Panc1 (cell line): ENCODE measurements around the gene KDM4D. TPM values are rescaled to one million over a fixed set of nuclear protein-coding genes. Genes with fewer than 3 reads are reported as not detected.
"Not testable (repeated sequence)": the region's sequence is repeated elsewhere in the genome, so short reads cannot be mapped to it uniquely, and the experiment has no call there.

Experiments
- ATAC-seq: fragments of 200-7000 bp; cut with Tn5 transposase; 2 replicates; pipeline ENCODE4 v1.9.1; 2020; ENCODE audit warnings: mild to moderate bottlenecking, moderate library complexity
- BruUV-seq: library from RNA; stranded (reverse); fragments of 400-500 nt; replicated peaks from 2 replicates; lab custom pipeline; 2021; lab: Mats Ljungman, UMichigan
- CTCF ChIA-PET: fragments of 300-600 bp; sonication (Branson Sonifier 250); formaldehyde crosslinking; loops from one replicate; lab custom pipeline; 2022; ENCODE audit warnings: antibody characterized with exemption; lab: Charles Lee
- POLR2A ChIA-PET: fragments of 300-600 bp; sonication (Branson Sonifier 250); formaldehyde crosslinking; loops from one replicate; lab custom pipeline; 2022; ENCODE audit warnings: antibody characterized with exemption; lab: Charles Lee
- DNase-seq: peaks from one replicate; pipeline ENCODE4 v3.0.0-alpha.2; 2010; ENCODE audit warnings: low read depth, low spot score
- H3K27ac ChIP-seq: 2 replicates; pipeline ENCODE4 v1.5.1; 2011; ENCODE audit warnings: mild to moderate bottlenecking, low read length, inconsistent platforms
- H3K27me3 ChIP-seq: fragments of 200-500 bp; sonication (Bioruptor generic); 2 replicates; pipeline ENCODE4 v1.6.0; 2014; ENCODE audit warnings: low read length, inconsistent platforms; ENCODE audit not compliant: control insufficient read depth, insufficient read depth
- H3K36me3 ChIP-seq: fragments of 200-500 bp; sonication (Bioruptor generic); 2 replicates; pipeline ENCODE4 v1.5.1; 2014; ENCODE audit warnings: inconsistent platforms, mild to moderate bottlenecking, low read length, moderate library complexity; ENCODE audit not compliant: control insufficient read depth, insufficient read depth
- H3K4me1 ChIP-seq: 2 replicates; pipeline ENCODE4 v1.5.1; 2011; ENCODE audit warnings: inconsistent platforms, mild to moderate bottlenecking, low read length, moderate library complexity; ENCODE audit not compliant: control insufficient read depth, insufficient read depth
- H3K4me3 ChIP-seq, 2 experiments: 2 replicates each; pipeline ENCODE4 v1.5.1; 2011 to 2012; ENCODE audit warnings: low read depth in 2 of 2, low read length in 2 of 2, mild to moderate bottlenecking in 2 of 2, inconsistent platforms in 1 of 2, moderate library complexity in 1 of 2
- H3K9me3 ChIP-seq: fragments of 200-500 bp; sonication (Bioruptor generic); 2 replicates; pipeline ENCODE4 v1.5.1; 2014; ENCODE audit warnings: low read depth, mild to moderate bottlenecking, inconsistent platforms, low read length, moderate library complexity; ENCODE audit not compliant: control insufficient read depth, insufficient read depth
- POLR2AphosphoS5 ChIP-seq: IDR thresholded peaks from 2 replicates; pipeline ENCODE4 v1.6.1; 2012; ENCODE audit warnings: mild to moderate bottlenecking, low read depth, low read length, moderate library complexity
- SIN3A ChIP-seq: IDR thresholded peaks from 2 replicates; pipeline ENCODE4 v1.6.1; 2012; ENCODE audit warnings: low read depth, mild to moderate bottlenecking, low read length, moderate library complexity, borderline replicate concordance; ENCODE audit not compliant: insufficient read depth
- TCF7L2 ChIP-seq: IDR thresholded peaks from 2 replicates; pipeline ENCODE4 v1.6.1; 2011; ENCODE audit warnings: mild to moderate bottlenecking, low read depth, low read length, inconsistent platforms
- in situ Hi-C: cut with HindIII; loops from 2 replicates; pipeline ENCODE4 v1.10.0; 2016; ENCODE audit warnings: low sequenced_read_pairs, low pct_unique_long_range_greater_than_20kb
- intact Hi-C: fragments of 100-400 bp; cut with micrococcal nuclease; formaldehyde crosslinking; loops from one replicate; pipeline ENCODE4 v1.10.0; 2022; ENCODE audit not compliant: unreplicated experiment
- total RNA-seq: library from RNA; stranded (reverse); gene quantifications from one replicate; pipeline ENCODE4 v1.2.1, GENCODE V29; 2021; ENCODE audit not compliant: unreplicated experiment
- TF ChIP-seq, protein P1 (sequence below), 2 experiments: IDR thresholded peaks; 2 replicates each; pipeline ENCODE4 v1.6.1; 2011 to 2012; ENCODE audit warnings: low read depth in 2 of 2, control low read depth in 1 of 2, low read length in 1 of 2, mild to moderate bottlenecking in 1 of 2, moderate library complexity in 1 of 2; ENCODE audit not compliant: insufficient read depth in 1 of 2
- TF ChIP-seq, protein P2 (sequence below): fragments of 450-650 bp; IDR thresholded peaks from 2 replicates; pipeline ENCODE4 v1.5.1; 2017; ENCODE audit warnings: mild to moderate bottlenecking

Gene KDM4D
- total RNA-seq, 1 experiment from 2014 or later, result 0.87 TPM

GRCh38 chr11:94928117-94928990, 45.2 kb upstream of the KDM4D start:
- BruUV-seq, result no TSS peak
- Histone ChIP-seq H3K27me3 (no peaks in the 10 kb centered on the region), H3K9me3 (no peaks in the 10 kb centered on the region), H3K27ac (no peak overlapping the region), H3K4me3 (no peak overlapping the region), H3K4me1 (no peaks in the 10 kb centered on the region), H3K36me3 (no peaks in the 10 kb centered on the region)
- in situ Hi-C loops (no loop called here), intact Hi-C loops (no loop called here)
- TF ChIP-seq, protein P1, sequence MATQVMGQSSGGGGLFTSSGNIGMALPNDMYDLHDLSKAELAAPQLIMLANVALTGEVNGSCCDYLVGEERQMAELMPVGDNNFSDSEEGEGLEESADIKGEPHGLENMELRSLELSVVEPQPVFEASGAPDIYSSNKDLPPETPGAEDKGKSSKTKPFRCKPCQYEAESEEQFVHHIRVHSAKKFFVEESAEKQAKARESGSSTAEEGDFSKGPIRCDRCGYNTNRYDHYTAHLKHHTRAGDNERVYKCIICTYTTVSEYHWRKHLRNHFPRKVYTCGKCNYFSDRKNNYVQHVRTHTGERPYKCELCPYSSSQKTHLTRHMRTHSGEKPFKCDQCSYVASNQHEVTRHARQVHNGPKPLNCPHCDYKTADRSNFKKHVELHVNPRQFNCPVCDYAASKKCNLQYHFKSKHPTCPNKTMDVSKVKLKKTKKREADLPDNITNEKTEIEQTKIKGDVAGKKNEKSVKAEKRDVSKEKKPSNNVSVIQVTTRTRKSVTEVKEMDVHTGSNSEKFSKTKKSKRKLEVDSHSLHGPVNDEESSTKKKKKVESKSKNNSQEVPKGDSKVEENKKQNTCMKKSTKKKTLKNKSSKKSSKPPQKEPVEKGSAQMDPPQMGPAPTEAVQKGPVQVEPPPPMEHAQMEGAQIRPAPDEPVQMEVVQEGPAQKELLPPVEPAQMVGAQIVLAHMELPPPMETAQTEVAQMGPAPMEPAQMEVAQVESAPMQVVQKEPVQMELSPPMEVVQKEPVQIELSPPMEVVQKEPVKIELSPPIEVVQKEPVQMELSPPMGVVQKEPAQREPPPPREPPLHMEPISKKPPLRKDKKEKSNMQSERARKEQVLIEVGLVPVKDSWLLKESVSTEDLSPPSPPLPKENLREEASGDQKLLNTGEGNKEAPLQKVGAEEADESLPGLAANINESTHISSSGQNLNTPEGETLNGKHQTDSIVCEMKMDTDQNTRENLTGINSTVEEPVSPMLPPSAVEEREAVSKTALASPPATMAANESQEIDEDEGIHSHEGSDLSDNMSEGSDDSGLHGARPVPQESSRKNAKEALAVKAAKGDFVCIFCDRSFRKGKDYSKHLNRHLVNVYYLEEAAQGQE (IDR thresholded peaks at IDR 0.05; ENCODE audit: insufficient read depth in 1 of 2, low read depth in 2 of 2, low read length in 1 of 2), result no peak
- TF ChIP-seq POLR2AphosphoS5, result no peak
- no peak for TF ChIP-seq SIN3A
- TF ChIP-seq, protein P2, sequence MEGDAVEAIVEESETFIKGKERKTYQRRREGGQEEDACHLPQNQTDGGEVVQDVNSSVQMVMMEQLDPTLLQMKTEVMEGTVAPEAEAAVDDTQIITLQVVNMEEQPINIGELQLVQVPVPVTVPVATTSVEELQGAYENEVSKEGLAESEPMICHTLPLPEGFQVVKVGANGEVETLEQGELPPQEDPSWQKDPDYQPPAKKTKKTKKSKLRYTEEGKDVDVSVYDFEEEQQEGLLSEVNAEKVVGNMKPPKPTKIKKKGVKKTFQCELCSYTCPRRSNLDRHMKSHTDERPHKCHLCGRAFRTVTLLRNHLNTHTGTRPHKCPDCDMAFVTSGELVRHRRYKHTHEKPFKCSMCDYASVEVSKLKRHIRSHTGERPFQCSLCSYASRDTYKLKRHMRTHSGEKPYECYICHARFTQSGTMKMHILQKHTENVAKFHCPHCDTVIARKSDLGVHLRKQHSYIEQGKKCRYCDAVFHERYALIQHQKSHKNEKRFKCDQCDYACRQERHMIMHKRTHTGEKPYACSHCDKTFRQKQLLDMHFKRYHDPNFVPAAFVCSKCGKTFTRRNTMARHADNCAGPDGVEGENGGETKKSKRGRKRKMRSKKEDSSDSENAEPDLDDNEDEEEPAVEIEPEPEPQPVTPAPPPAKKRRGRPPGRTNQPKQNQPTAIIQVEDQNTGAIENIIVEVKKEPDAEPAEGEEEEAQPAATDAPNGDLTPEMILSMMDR, result no peak
- no peak for TF ChIP-seq TCF7L2
- DNase-seq (no peak), ATAC-seq (no peak)
- POLR2A ChIA-PET, result no interaction called here
- CTCF ChIA-PET, result no interaction called here

- H3K9me3 ChIP-seq, H3K27me3 ChIP-seq, BruUV-seq, H3K4me1 ChIP-seq, H3K27ac ChIP-seq, intact Hi-C loops, DNase-seq, ATAC-seq, in situ Hi-C loops, H3K4me3 ChIP-seq, CTCF ChIA-PET, H3K36me3 ChIP-seq: not testable (repeated sequence)
- POLR2A ChIA-PET, result interaction anchor here (0.7 kb wide), 1 partner anchor 47 kb away, joined by 6 read pairs; no protein-coding TSS in a partner anchor
Measured at GRCh38 chr11:94932072-94932471, 41.4 kb upstream of the KDM4D start.

GRCh38 chr11:94932503-94932902, 41.0 kb upstream of the KDM4D start:
- Histone ChIP-seq H3K4me3 (no peak overlapping the region), H3K9me3 (no peaks in the 10 kb centered on the region), H3K27ac (no peak overlapping the region), H3K27me3 (0 out of 2 replicates have a peak, but pooled peaks cover 2% of the 10 kb centered on the region), H3K4me1 (no peaks in the 10 kb centered on the region), H3K36me3 (no peaks in the 10 kb centered on the region)
- CTCF ChIA-PET, result no interaction called here
- no TSS peak for BruUV-seq
- ATAC-seq (no peak), DNase-seq (no peak)
- POLR2A ChIA-PET, result interaction anchor here (0.7 kb wide), 1 partner anchor 48 kb away, joined by 6 read pairs; no protein-coding TSS in a partner anchor
- TF ChIP-seq, protein P2, result no peak
- TF ChIP-seq TCF7L2, result no peak
- TF ChIP-seq POLR2AphosphoS5, result no peak
- no peak for TF ChIP-seq SIN3A
- TF ChIP-seq, protein P1 (IDR thresholded peaks at IDR 0.05; ENCODE audit: insufficient read depth in 1 of 2, low read depth in 2 of 2, low read length in 1 of 2), result no peak
- in situ Hi-C loops (no loop called here), intact Hi-C loops (no loop called here)
